HCT116 (cell line): ENCODE results near the gene NPY4R2. TPM values are rescaled to one million over a fixed set of nuclear protein-coding genes. Genes with fewer than 3 reads are reported as not detected.
A peak's percentile ranks its signal among the peaks of the same experiment; 100 is the strongest.
"Not testable (repeated sequence)": the region's sequence is repeated elsewhere in the genome, so short reads cannot be mapped to it uniquely, and the experiment has no call there.

Experiments
- ATAC-seq: fragments of 200-7000 bp; cut with Tn5 transposase; 2 replicates; pipeline ENCODE4 v1.9.1; 2020; ENCODE audit warnings: mild to moderate bottlenecking, moderate library complexity
- BruUV-seq: library from RNA; stranded (reverse); fragments of 400-500 nt; replicated peaks from 2 replicates; lab custom pipeline; 2021; lab: Mats Ljungman, UMichigan
- CTCF ChIA-PET: fragments of 300-600 bp; sonication (Branson Sonifier 250); formaldehyde crosslinking; loops from one replicate; lab custom pipeline; 2021; ENCODE audit warnings: antibody characterized with exemption; lab: Charles Lee
- POLR2A ChIA-PET: fragments of 300-600, 350-600 bp; sonication (Branson Sonifier 250); formaldehyde crosslinking; loops from one replicate; lab custom pipeline; 2021; ENCODE audit warnings: antibody characterized with exemption; lab: Charles Lee
- RAD21 ChIA-PET, 2 experiments: fragments of 300-600 bp; sonication (Branson Sonifier 250); formaldehyde crosslinking; loops; one replicate each; lab custom pipeline; 2023; ENCODE audit warnings: low total read pairs in 2 of 2; ENCODE audit not compliant: uncharacterized antibody in 2 of 2, unreplicated experiment in 2 of 2, low non-redundant PET in 1 of 2; lab: Charles Lee
- DNase-seq: peaks from one replicate; pipeline ENCODE4 v3.0.0-alpha.2; 2010; ENCODE audit warnings: low read depth, low spot score
- H2AFZ ChIP-seq: fragments of 200-600 bp; shearing (Covaris generic), sonication (generic); 2 replicates; pipeline ENCODE4 v1.6.1; 2017; ENCODE audit warnings: low read depth, mixed run types, mixed read lengths, antibody characterized with exemption, low read length; ENCODE audit not compliant: poor library complexity, severe bottlenecking
- H3K27ac ChIP-seq: 2 replicates; pipeline ENCODE4 v1.5.1; 2012; ENCODE audit warnings: low read depth, low read length
- H3K27me3 ChIP-seq: fragments of 200-600 bp; sonication (generic); 2 replicates; pipeline ENCODE4 v1.6.1; 2016; ENCODE audit warnings: mixed run types, low read length, mixed read lengths; ENCODE audit not compliant: insufficient read depth
- H3K36me3 ChIP-seq, 2 experiments: fragments of 200-500 bp in 1 of 2; fragments of 200-600 bp in 1 of 2; sonication (Bioruptor generic) in 1 of 2; sonication (generic) in 1 of 2; 2 replicates each; pipeline versions ENCODE4 v1.5.1 to v1.6.1; 2014 to 2016; ENCODE audit warnings: low read length in 2 of 2, inconsistent platforms in 1 of 2, mixed read lengths in 1 of 2, mixed run types in 1 of 2; ENCODE audit not compliant: insufficient read depth in 2 of 2, control insufficient read depth in 1 of 2
- H3K4me1 ChIP-seq, 2 experiments: fragments of 200-600 bp in 1 of 2; sonication (generic) in 1 of 2; 2 replicates each; pipeline versions ENCODE4 v1.5.1 to v1.6.1; 2012 to 2017; ENCODE audit warnings: low read length in 2 of 2, inconsistent platforms in 1 of 2, mild to moderate bottlenecking in 1 of 2, mixed read lengths in 1 of 2, mixed run types in 1 of 2, moderate library complexity in 1 of 2; ENCODE audit not compliant: insufficient read depth in 2 of 2, control insufficient read depth in 1 of 2
- H3K4me2 ChIP-seq: fragments of 200-600 bp; sonication (generic); 2 replicates; pipeline ENCODE4 v1.6.1; 2017; ENCODE audit warnings: mixed run types, low read length, mixed read lengths
- H3K4me3 ChIP-seq, 2 experiments: fragments of 200-600 bp in 1 of 2; sonication (generic) in 1 of 2; replicated peaks in 1 of 2; 2 replicates each; pipeline ENCODE4 v1.5.1; 2011 to 2016; ENCODE audit warnings: low read length in 2 of 2, control low read depth in 1 of 2, low read depth in 1 of 2, mild to moderate bottlenecking in 1 of 2, mixed read lengths in 1 of 2, mixed run types in 1 of 2
- H3K79me2 ChIP-seq: fragments of 200-600 bp; sonication (generic); 2 replicates; pipeline ENCODE4 v1.6.1; 2017; ENCODE audit warnings: mild to moderate bottlenecking, mixed run types, low read length, moderate library complexity, mixed read lengths; ENCODE audit not compliant: insufficient read depth
- H3K9ac ChIP-seq: fragments of 200-600 bp; sonication (generic); 2 replicates; pipeline ENCODE4 v1.6.1; 2016; ENCODE audit warnings: low read length, mixed read lengths
- H3K9me2 ChIP-seq: fragments of 200-600 bp; sonication (generic), shearing (Covaris generic); 2 replicates; pipeline ENCODE4 v1.6.1; 2017; ENCODE audit warnings: mixed run types, mild to moderate bottlenecking, moderate library complexity; ENCODE audit not compliant: insufficient read depth
- H3K9me3 ChIP-seq, 2 experiments: fragments of 200-500 bp in 1 of 2; fragments of 200-600 bp in 1 of 2; sonication (Bioruptor generic) in 1 of 2; sonication (generic) in 1 of 2; 2 replicates each; pipeline ENCODE4 v1.6.1; 2014 to 2017; ENCODE audit warnings: low read length in 2 of 2, mixed read lengths in 2 of 2, inconsistent platforms in 1 of 2, low read depth in 1 of 2, mild to moderate bottlenecking in 1 of 2, mixed run types in 1 of 2, moderate library complexity in 1 of 2; ENCODE audit not compliant: control insufficient read depth in 1 of 2, insufficient read depth in 1 of 2
- H4K20me1 ChIP-seq: fragments of 200-600 bp; sonication (generic), shearing (Covaris generic); 2 replicates; pipeline ENCODE4 v1.6.1; 2017; ENCODE audit warnings: mixed run types, mild to moderate bottlenecking, moderate library complexity; ENCODE audit not compliant: insufficient read depth
- intact Hi-C: fragments of 100-400 bp; cut with micrococcal nuclease; formaldehyde crosslinking; loops from 2 replicates; pipeline ENCODE4 v1.10.0; 2022
- total RNA-seq: library from RNA; stranded (reverse); gene quantifications from one replicate; pipeline ENCODE4 v1.2.1, GENCODE V29; 2021; ENCODE audit not compliant: unreplicated experiment

NPY4R2 gene
- total RNA-seq, 1 experiment from 2014 or later: not detected

DNA sequence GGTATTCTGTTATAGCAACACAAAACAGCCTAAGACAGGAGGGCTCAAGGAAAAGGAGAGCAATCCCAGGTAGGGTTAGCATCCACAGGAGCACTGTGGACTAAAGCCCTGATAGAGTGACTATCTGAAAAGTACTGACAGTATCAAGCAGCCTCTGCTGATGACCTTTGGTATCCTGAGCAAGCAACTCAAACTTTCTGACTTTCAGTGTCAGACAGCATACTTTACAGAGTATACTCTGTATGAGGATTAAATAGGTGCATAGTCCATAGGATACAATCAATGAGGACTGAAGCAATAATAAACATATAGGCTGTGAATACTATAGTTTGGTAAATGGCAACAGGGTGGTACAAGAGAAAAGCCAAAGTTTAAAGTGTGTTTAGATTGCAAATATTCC is 27.7 kb upstream of the NPY4R2 start:
- POLR2A ChIA-PET, H3K4me2 ChIP-seq, H2AFZ ChIP-seq, intact Hi-C loops, DNase-seq, H4K20me1 ChIP-seq, H3K79me2 ChIP-seq, H3K9ac ChIP-seq, CTCF ChIA-PET, ATAC-seq, BruUV-seq, H3K36me3 ChIP-seq, H3K9me3 ChIP-seq, H3K27ac ChIP-seq, H3K27me3 ChIP-seq, H3K4me1 ChIP-seq, H3K4me3 ChIP-seq, RAD21 ChIA-PET, H3K9me2 ChIP-seq: not testable (repeated sequence)

DNA sequence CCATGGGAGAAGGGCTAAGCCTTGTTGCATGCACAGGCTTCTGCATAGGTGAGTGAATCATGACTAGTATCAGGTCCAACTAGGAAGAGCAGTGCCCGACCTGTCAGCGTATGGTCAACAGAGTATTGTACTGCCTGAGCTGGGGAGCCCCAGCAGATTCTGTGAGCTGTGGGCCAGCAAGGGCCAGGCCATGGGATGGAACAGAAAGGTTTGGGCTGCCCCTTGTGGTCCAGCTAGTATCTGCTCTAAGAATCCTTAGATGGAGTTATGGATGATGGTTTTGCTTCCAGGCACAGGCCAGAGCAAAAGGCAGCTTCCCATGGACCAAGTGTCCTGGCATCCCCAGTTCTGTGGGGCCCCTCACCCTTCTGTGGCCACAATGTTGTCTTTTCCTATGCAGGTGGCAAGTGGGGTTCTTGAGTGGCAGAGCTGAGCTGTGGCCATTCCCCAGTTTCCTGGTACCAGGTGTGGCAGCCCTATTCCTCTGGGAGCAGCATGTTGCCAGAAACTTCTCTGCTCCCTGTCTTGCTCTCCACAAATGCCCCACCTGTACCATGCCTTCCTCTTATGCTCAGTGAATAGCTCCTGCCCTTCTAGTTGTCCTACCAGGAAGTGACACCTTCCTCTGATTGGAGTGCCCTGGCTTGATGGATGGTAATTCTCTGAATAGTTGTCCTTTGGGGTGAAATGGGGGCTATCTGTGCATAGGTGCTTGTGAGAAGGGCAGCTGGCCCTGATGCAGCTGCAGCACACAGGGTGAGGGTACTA is 25.8 kb upstream of the NPY4R2 start:
- DNase-seq, H3K4me2 ChIP-seq, H3K79me2 ChIP-seq, H2AFZ ChIP-seq, BruUV-seq, CTCF ChIA-PET, POLR2A ChIA-PET, intact Hi-C loops, H3K27ac ChIP-seq, RAD21 ChIA-PET, H3K9me2 ChIP-seq, H3K4me3 ChIP-seq, H3K9ac ChIP-seq, H4K20me1 ChIP-seq, H3K27me3 ChIP-seq, H3K4me1 ChIP-seq, H3K9me3 ChIP-seq, H3K36me3 ChIP-seq: not testable (repeated sequence)
- ATAC-seq: peak; percentile 83

DNA sequence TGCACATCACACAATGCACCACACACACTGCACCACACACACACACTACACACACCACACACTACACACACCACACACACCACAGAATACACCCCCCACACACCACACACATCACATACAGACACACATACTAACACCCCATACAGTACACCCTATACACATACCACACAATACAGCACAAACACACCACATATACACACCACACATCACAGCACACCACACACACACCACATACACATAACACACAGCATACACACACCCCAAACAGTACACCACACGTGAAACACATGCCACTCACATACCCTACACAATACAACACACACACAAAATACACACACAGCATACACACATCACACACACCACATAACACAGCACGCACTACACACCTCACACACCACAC is 23.9 kb upstream of the NPY4R2 start:
- H4K20me1 ChIP-seq, DNase-seq, ATAC-seq, RAD21 ChIA-PET, H3K36me3 ChIP-seq, H3K27ac ChIP-seq, H3K27me3 ChIP-seq, H3K9me2 ChIP-seq, intact Hi-C loops, H3K4me3 ChIP-seq, BruUV-seq, POLR2A ChIA-PET, H2AFZ ChIP-seq, H3K79me2 ChIP-seq, CTCF ChIA-PET, H3K4me2 ChIP-seq, H3K4me1 ChIP-seq, H3K9me3 ChIP-seq, H3K9ac ChIP-seq: not testable (repeated sequence)

DNA sequence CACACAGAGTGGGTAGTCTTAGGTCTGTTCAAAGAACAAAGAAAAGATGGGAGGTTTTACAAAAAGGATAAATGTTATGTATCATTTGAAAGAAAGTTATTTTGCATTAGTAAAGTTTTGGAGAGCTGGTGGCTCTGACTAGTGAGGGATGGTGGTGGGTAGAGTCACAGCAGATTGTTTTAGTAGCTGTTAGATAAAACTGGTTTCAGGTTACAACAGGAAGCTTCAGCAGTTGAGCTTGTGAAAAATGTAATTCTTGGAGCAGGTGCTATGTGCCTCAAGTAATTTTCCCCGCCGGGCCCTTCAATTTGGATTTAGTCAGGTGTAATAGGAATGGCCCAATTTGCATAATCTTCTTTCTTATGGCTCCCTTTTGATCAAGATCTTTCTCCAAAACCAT is 20.6 kb upstream of the NPY4R2 start:
- RAD21 ChIA-PET: not testable (repeated sequence)

More for the DNA sequence above, 20.6 kb upstream of the NPY4R2 start:
- BruUV-seq, H2AFZ ChIP-seq, H3K4me3 ChIP-seq, H3K27me3 ChIP-seq, H3K4me2 ChIP-seq, intact Hi-C loops, H3K79me2 ChIP-seq, H4K20me1 ChIP-seq, H3K9me3 ChIP-seq, H3K9ac ChIP-seq, H3K4me1 ChIP-seq, DNase-seq, ATAC-seq, H3K27ac ChIP-seq, H3K36me3 ChIP-seq, H3K9me2 ChIP-seq, POLR2A ChIA-PET, CTCF ChIA-PET: not testable (repeated sequence)
